NCI-H2107 (cell line): ENCODE measurements around the gene LRMDA.
"Not testable (repeated sequence)": the region's sequence is repeated elsewhere in the genome, so short reads cannot be mapped to it uniquely, and the experiment has no call there.

ENCODE experiments used
- DNase-seq: peaks from one replicate; lab custom pipeline; 2025; lab: John Stamatoyannopoulos, UW

The LRMDA gene

DNA sequence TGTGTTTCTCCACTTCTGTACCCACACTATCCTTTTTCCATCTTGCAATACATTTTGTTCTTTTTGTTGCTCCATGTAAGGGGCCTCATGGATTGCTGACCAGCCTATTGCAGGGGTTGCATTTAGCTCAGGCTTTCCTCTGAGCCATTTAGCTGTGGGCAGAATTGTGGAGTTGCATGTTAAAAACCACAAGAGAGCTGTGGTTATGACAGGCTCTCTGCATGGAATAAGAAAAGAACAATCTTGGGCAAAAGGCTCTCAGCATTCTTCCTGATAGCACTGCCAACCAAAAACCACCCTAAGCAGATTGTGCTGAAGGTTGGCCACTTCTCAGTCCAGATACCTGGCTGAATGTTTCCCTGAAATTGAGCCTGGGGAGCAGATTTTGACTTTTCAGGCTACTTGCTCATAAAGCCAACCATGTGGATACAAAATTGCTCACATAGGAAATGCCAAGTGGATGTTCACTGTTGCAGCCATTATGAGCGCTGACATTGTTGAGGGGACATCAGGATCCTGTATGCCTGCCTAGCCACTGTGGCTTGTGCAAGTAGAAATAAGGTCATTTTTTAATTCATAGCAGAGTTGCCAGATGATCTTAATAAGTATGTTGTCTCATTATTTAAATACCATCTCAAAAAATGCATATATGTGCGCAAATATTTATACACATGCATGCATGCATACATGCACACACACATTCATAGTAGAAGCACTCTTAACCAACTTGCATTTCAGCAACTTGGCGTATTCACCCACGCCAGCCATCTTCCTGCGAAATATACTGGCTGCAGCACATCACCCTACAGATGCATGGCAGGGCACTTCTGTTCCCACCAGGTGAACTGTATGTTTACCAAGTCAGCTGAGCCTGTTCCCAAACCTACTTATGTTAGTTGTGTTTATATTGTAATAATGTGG lies 695.4 kb downstream of the LRMDA start:
- no peak for DNase-seq

DNA sequence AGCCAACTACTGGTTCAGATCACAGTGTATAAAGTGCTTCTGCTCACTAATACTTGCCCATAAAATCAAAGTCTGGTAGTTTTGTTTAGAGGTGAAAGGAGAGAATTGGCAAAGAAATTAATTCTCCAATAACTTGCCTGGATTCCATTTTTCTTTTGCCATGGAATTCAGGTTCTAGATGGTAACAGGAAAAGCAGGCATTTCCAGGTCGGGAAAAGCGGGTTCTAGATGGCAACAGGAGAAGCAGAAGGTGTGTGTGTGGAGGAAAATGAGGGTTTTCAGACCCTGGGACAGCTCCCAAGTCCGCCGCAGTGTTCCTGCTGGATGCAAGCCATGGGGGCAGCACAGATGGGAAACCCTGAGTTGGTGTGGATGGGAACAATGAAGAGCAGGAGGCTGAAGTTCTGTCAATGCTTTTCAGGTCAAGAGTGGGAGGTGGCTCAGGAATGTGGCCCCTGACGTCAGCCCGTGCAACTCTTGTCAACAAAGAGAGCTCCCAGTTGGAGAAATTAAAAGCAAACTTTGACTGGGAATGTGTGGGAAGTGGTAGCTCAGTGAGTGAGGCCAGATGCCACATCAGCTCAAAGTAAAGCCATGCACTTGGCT lies 696.7 kb downstream of the LRMDA start:
- no peak for DNase-seq

DNA sequence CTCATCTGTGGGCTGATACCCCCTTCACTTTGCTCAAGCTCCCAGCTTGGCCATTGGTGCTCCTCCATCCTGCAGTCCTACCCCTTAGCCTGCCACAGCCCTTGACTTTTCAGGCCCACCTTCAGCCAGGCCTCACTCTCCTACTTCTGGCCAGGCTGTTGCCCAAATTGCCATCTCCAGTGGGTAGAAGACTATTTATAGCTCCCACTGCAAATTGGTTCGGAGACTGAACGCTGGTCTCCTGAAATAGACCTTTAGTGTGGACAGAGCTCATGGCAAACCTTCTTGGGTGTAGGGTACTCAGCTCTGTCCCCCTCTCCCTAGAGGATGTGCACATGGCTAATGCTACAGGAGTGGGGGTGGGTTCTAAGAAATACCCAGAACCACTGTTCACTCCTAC lies 697.8 kb downstream of the LRMDA start:
- no peak for DNase-seq

DNA sequence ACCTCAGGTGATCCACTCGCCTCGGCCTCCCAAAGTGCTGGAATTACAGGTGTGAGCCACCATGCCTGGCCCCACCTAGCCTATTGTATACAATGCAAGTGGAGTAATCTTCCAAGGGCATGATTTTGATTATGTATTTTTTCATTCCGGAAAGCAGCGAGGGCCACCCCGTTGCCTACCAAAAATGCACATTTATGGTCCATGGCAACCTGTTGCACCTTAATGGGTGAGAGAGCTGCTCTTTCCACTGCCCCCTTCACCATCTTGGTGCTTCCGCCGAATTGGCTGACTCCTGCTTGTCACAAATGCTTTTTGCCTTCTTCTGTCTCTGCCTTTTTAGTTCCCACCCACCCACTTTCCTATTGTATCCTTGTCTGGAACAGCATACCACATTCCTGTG lies 699.5 kb downstream of the LRMDA start:
- DNase-seq: no peak

DNA sequence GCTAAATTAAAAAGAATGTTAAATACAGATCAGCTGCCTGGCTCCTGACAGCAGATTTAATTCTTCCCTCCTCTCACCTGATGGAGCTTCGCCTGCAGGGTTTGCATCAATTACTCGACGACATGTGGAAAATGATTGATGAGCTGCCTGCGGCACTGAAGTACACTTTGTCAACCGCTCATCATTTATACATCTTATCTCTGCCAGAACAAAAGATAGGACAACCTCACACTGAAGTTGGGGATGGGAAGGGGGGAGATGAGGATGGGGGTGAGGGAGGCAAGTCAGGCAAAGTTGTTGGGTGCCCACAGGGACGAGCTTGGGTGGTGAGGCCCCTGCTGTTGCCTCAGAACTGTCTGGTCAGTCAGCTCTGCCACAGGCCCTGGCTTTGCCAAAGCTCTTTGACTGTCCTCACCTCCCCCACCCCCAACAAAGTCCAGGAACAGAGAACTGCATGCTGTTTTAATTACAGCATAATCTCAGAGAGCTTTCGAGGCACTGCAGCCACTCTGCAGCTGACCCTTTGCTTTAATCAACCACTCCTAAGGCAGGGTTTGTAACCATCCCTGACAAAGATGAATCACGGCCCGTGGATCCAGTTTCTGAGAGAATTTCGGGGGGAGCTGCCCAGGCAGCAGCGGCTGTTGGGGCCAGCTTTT lies 702.3 kb downstream of the LRMDA start:
- no peak for DNase-seq

DNA sequence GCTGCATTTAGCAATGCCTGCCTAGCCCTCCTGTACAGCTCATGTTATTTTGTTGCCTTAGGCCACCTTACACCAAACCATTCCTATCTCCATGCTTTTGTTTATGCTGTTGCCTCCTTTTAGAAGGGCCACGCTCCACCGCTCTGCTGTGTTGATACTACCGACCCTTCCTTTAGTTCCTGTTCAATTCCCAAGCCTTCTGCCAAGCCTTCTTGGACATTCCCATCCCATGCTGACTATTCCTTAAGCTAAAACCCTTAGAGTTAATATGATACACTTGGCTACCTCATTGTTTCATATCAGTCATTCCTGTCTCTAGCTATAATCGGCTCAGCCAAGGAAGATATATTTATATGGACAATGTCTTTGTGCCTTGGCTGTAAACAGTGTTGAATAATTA lies 705.5 kb downstream of the LRMDA start:
- DNase-seq: no peak

DNA sequence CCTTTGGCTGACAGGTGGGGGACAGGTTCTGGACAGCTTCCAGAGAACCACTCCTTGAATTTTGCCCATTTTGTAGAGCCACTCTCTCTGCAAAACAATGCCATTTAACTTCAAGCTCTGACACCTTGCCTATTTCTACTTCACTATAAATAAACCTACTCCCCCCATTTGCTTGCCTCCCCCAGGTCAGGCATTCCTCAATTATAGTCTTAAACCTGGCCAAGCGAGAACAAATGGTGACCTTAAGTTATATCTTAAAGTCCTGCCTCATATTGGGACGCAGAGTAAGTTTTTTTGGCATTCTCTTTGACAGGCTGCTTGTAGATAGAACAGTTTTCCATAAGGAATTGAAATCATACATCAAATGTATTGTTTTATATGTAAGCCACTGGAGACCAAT lies 706.9 kb downstream of the LRMDA start:
- DNase-seq: no peak

DNA sequence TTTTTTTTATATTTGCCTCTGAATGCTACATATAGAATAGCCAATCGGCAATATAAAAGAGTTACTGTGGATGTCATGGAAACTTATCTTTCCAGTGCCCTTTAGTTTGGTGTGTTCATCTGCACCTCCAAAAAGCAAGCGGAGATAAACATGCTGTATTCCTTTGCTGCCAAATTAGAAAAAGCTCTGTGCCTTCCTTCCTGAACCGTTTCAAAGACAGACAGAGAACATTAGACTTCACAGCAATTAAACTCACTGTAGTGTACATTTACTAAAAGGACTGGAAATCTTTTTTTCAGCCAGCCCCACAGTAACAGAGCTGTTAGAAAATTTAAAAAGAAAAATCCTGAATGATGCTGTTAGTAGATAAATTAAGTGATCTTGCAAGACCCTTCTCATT lies 707.5 kb downstream of the LRMDA start:
- no peak for DNase-seq

DNA sequence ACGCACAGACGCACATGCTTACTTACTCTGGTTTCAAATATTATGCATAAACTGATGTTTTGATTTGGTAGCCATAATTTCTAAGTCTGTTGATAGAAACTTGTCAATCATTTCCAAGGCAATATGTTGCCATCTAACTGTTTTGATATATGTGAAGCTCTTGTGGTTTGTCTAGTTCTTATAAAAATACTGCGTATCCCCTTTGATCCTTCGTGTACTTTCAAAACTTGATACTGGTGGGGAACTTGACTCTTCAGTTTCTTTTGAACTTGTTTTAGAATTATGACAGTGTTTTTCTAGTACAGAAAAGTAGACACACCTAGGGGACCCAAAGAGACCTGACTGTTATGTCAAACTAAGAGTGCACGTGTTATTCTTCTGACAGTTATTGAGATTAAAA lies 708.0 kb downstream of the LRMDA start:
- DNase-seq: no peak

DNA sequence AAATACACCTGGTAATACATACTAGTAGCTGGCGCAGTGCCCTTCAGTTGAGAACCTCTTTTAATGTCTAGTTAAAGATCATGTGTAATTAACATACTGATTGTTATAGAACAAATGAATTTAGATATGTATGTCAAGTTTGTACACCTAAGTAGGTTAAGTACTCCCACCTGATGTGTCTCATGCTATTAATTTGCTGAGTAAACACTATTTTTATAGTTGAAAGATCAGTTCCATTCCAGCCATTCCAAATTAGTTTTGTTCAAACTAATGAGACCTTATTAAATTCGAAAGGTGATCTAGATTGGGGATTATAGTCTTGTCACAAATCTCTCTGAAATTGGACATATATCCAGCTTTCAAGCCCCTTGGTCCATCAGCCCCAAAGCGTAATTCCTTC lies 710.0 kb downstream of the LRMDA start:
- DNase-seq: no peak

DNA sequence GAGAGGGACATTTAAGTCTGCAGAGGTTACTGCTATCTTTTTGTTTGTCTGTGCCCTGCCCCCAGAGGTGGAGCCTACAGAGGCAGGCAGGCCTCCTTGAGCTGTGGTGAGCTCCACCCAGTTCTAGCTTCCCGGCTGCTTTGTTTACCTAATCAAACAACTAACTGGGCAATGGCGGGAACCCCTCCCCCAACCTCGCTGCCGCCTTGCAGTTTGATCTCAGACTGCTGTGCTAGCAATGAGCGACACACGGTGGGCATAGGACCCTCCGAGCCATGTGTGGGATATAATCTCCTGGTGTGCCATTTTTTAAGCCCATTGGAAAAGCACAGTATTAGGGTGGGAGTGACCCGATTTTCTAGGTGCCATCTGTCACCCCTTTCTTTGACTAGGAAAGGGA lies 716.8 kb downstream of the LRMDA start:
- DNase-seq: not testable (repeated sequence)

DNA sequence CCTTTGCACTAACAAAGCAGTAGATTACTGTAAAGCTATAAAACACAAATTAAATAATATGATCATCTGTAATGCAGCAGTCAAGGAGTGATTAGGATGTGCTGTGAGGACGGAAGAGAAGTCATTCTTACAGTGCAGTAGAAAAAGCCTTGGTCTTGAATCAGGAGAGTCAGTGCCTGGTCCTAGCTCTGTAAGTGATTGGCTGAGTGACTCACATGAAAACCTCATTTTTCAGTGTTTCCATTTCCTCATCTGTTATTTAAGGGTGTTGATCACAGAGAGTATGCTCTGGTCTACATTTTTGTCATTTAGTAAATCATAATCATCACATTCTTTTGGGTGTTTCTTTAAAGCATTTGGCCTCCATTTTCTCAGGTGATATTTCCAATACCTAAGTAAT lies 717.8 kb downstream of the LRMDA start:
- DNase-seq: no peak

DNA sequence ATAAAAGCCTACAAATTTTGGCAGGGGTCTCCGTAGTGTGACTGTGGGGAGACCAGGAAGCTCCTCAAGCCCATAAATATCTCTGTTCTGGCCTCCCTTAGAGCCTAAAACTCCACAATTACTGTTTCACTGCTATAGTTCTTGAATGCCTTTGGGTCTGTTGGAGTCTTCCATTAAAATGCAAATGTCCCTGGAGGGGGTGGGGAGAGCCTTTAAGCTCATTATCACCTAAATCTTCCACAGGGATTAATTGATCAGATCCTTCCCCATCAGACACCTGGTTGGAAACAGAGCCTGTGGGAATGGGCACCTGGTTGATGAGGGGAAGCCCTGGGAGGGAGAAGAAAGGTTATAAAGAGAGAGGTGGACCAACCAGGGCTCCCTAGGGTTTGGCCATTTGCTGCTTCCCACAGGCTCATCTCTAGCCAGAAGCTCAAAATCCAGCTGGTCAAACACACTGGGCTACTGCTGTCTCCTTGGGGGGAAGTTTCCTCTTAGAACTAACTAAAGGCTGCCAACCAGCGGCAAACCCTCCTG lies 718.2 kb downstream of the LRMDA start:
- no peak for DNase-seq

DNA sequence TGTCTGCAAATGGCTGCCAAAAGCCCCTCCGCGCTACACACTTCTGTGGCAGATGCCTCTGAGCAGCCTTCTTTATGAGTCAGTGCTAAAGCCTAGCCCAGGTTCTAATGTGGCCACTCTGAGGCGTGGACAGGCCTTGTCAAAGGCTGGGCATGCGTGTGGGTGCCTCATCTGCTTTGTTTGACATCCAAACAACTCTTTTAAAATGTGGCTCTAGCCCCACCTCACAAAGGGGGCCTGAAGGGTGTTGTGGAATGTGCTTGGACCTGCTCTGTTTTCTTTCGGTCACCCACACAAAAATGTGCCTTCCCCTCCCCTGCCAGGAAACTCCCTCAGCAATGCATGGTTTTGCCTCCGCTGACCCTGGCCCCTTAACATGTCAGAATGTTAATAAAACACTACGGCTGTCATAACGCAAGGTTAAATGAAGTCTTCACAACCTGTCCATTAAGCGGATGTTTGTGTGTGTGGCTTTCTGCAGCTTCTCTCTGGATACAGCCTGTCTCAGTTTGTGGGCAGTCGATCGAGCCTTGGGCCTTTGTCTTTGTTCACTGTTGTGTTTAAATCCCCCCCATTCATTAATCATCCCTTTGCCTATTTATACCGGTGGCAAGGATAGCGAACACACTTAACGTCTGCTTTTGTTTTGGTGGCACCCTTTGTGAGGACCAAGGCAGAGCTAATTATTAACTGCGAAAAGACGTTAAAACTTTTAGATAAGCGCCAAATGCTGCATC lies 718.9 kb downstream of the LRMDA start:
- no peak for DNase-seq

DNA sequence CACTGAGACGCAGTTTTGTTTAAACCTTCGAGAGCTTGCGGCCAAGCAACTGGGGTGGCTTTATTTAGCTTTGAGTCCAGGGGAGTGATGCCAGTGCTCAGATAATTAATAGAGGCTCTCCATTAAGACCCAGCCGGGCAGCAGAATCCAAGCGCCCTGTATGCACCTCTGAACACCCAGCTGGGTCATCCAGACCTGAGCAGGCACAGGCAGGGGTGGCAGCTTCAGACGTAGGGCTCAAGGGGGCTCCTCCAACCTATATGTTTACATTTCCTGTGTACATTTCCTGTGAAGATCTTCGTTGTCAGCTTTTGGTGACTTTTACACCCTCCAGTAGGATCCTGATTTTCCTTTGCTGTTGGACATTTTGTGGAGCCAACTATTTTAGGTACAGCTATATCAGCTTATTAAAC lies 719.5 kb downstream of the LRMDA start:
- DNase-seq: no peak

DNA sequence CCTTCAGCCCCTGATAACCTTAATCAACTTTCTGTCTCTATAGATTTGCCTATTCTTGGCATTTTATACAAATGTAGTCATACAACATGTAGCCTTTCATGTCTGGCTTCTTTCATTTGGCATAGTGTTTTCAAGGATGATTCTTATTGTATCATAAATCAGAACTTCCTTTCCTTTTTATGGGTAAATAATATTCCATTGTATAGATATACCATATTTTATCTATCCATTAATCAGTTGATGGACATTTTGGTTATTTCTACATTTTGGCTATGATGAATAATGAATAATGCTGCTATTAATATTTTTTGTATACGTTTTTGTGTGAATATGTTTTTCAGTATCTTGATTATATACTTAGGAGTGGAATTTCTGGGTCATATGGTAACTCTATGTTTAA lies 720.8 kb downstream of the LRMDA start:
- DNase-seq: no peak

DNA sequence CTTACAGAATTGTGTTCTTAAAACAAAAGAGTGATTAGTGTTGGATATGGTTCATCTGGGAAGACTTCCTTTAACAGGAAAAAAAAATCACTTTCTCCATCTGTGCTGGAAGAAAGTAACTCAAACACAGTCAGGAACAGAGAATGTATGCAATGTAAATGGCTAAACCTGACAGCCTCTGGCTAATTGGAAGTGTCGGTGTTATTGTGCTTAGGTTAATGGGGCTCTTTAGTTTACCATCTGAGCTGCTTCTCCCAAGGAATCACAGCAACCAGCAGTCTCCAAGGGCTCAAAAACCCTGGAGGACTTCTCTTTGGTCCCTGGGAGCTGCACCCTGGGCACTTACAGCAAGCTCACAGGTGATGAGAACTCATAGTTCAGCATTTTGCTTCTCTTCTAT lies 724.5 kb downstream of the LRMDA start:
- no peak for DNase-seq

DNA sequence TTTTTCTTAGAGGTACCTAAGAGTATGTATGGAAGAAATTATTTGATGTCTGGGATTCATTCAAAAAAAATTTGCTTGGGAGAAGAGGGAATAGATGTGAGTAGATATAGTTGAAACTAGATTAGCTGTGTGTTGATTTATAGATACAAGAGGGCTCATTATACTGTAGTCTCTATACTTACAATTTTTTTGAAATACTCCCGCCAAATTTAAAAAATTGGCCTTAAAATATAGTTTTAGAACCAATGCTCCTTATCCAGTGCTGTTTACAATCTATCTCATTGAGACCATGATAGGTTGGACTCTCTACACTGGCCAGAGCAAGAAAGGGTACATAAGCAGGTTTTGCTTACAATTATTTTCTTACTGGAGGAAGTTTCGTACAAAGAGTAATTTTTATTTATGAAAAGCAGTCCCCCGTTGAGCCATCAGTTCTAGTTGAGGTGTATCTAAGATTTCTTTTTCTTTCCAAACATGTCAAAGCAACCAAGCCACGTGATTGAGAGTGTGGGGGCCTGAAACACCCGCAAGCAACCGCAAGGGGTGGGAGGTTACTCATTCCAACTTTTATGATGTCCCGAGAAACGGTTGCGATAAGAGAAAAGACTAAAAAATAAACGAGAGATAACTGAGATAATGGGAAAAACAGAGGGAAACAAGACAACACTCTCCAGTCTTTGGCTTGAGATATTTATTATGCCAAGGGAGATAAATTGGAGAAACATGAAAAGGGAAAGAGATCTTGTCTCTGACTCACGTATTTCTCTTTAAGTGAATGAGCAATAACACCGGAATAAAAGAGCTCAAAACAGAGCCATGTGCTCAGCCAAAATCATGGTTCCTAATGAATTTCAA lies 729.2 kb downstream of the LRMDA start:
- DNase-seq: no peak

DNA sequence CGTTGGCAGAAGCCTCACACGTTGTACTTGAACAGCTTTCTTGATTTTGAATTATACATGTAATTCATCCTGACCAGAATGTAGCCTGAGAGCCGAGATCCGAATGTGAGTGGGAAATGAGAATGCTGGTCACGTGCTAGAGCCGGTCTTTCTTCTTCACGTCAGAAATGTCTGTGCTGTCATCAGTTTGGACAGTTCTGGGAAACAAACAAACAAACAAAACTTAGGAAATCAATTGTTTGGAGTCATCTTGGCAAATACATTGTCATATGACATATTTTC lies 729.8 kb downstream of the LRMDA start:
- DNase-seq: no peak

DNA sequence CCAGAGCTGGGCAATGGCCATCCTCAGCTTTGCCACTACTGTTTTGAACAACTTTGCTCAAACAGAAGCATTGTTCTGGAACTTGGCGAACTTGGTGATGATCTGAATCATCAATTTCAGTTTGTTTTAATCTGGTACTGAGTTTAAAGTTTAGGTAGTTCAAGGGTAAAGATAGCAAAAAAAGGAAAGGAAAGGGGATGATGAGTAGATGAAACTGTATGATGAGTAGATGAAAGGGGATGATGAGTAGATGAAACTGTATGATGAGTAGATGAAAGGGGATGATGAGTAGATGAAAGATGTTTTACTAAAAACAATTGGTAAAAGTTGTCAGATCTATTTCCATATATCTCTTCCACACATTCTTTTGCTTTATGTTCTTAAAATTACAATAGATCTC lies 737.0 kb downstream of the LRMDA start:
- DNase-seq: no peak

DNA sequence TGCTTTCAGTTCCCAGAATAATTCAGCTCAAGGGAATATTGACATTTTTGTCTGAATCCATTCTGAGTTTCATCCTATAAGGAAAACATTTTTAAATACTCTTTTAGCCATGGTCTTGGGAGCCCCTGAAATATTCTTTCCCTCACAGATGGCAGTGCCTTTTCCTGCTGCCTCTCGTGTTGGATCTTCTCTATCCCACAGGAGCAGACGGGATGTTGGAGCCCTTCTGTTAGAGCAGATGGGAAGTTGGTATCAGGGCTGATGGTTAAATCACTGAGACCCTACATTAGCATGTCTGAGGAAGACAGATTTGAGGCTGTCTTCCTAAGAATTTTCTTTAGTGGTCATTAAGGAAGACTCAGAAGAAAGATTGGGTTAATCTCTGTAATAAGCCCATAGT lies 737.8 kb downstream of the LRMDA start:
- no peak for DNase-seq

DNA sequence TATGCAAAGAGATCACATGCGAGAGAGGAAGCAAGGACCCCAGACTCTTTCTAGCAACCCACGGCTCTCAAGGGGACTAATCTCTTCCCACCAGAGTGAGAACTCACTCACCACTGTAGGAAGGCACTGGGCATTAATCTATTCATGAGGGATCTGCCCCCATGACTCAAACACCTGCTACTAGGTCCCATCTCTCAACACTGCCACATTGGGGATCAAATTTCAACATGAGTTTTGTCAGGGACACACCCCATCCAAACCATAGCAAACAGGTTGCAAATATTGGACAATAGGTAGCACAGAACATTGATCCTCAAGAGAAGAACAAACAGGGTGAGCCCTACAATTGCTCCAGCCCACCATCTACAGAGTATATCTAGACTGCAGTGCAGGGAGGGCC lies 740.6 kb downstream of the LRMDA start:
- no peak for DNase-seq
